ENCODE data around the gene TIPRL. TPM values are rescaled to one million over a fixed set of nuclear protein-coding genes. Genes with fewer than 3 reads are reported as not detected.

The TIPRL gene
- total and polyA plus RNA-seq, 9 of the 15 experiments (the other 6 are each of a cell fraction or from before 2014, with no cell fraction given) = 41.4 to 90.2 (median 69.9) TPM

GRCh38 chr1:168164771-168165170, 14.0 kb upstream of the TIPRL start:
- no peaks in the 10 kb centered on the region for H3K36me3 ChIP-seq (ENCODE audit: control insufficient read depth, insufficient read depth, low read length)
- H3K4me1 ChIP-seq (replicated peaks in 1 of 2; ENCODE audit: control insufficient read depth in 2 of 2, insufficient read depth in 2 of 2, low read length in 2 of 2) = peaks cover 9% of the 10 kb centered on the region in 2 experiments; a peak in 4 of 5 replicates
- TF ChIP-seq PHB (CRISPR knock-in tag; IDR thresholded peaks at IDR 0.05) (no peak), HNRNPK (IDR thresholded peaks at IDR 0.05; ENCODE audit: low read depth, low read length, poor library complexity, severe bottlenecking) (no peak), ILF3 (IDR thresholded peaks at IDR 0.05; ENCODE audit: borderline replicate concordance) (no peak), ZBTB34 (CRISPR knock-in tag; IDR thresholded peaks at IDR 0.05) (no peak), L3MBTL2 (IDR thresholded peaks at IDR 0.05) (no peak), BRF1 (IDR thresholded peaks at IDR 0.05; ENCODE audit: borderline replicate concordance, extremely low read depth, insufficient read length) (no peak), MITF (IDR thresholded peaks at IDR 0.05) (no peak), SNAPC5 (CRISPR knock-in tag; IDR thresholded peaks at IDR 0.05) (no peak), MTA2 (IDR thresholded peaks at IDR 0.05; ENCODE audit: low read depth) (no peak), ATF6 (CRISPR knock-in tag; IDR thresholded peaks at IDR 0.05) (no peak), GTF2F1 (IDR thresholded peaks at IDR 0.05; ENCODE audit: low read depth, low read length) (no peak)
- H3K27ac ChIP-seq (ENCODE audit: extremely low read depth, low read depth, low read length) = no peak overlapping the region
- no TSS peak for BruUV-seq (replicated peaks)
- in situ Hi-C loops (cut with MboI) = no loop called here
- 12% methylated on average over 3 of the region's 3 CpGs for WGBS (ENCODE audit: insufficient coverage, low coverage, missing lambda C conversion rate)
- no peaks in the 10 kb centered on the region for H3K9me3 ChIP-seq (replicated peaks; ENCODE audit: control insufficient read depth, insufficient read depth, low read depth, low read length)
- CTCF ChIA-PET (ENCODE audit: low intra/inter-chr PET ratio) = no interaction called here
- H3K27me3 ChIP-seq (ENCODE audit: control insufficient read depth in 2 of 2, insufficient read depth in 2 of 2, low read length in 2 of 2) = no peaks in the 10 kb centered on the region
- H4K20me1 ChIP-seq (replicated peaks; ENCODE audit: control insufficient read depth, insufficient read depth, low read length) = no peaks in the 10 kb centered on the region
- no peak overlapping the region for H3K4me2 ChIP-seq (ENCODE audit: insufficient read depth, low read length)
- POLR2A ChIA-PET = interaction anchor here (0.7 to 0.9 kb wide), 3 partner anchors 21 to 53 kb away, joined by 3 to 5 read pairs (median 3); no protein-coding TSS in a partner anchor
- no peaks in the 10 kb centered on the region for H3K9me1 ChIP-seq (ENCODE audit: control insufficient read depth, insufficient read depth, low read length)
- no peak for ATAC-seq
- DNase-seq (ENCODE audit: extremely low read depth in 1 of 4, low spot score in 3 of 4) = no peak
- H3K79me2 ChIP-seq (ENCODE audit: control insufficient read depth, insufficient read depth, low read length) = no peaks in the 10 kb centered on the region
- no peak overlapping the region for H3K9ac ChIP-seq (ENCODE audit: insufficient read depth in 1 of 2, low read depth in 2 of 2, low read length in 2 of 2)
- intact Hi-C loops (cut with micrococcal nuclease) = loop anchor here (5.0 kb wide), 1 partner anchor 58 kb away; no protein-coding TSS in a partner anchor
- H3K4me3 ChIP-seq = no peak overlapping the region
- no peak overlapping the region for H2AFZ ChIP-seq (ENCODE audit: low read depth, low read length)
- FAIRE-seq = no peak
